ENCODE data around the gene MIGA1.
"Not testable (repeated sequence)": the region's sequence is repeated elsewhere in the genome, so short reads cannot be mapped to it uniquely, and the experiment has no call there.

Gene MIGA1

GRCh38 chr1:77910116-77910515 lies 130.7 kb downstream of the MIGA1 start:
- no peak for DNase-seq (ENCODE audit: low spot score)

- DNase-seq (ENCODE audit: low spot score), result not testable (repeated sequence)
These were observed 139.5 kb downstream of the MIGA1 start for GRCh38 chr1:77918918-77919317.

- DNase-seq (ENCODE audit: low spot score), result peak; percentile 70
These were observed 146.1 kb downstream of the MIGA1 start for GRCh38 chr1:77925518-77925917.

- no peak for DNase-seq (ENCODE audit: low spot score)
These were observed 146.5 kb downstream of the MIGA1 start for GRCh38 chr1:77925956-77926355.

GRCh38 chr1:77926561-77927357 lies 147.3 kb downstream of the MIGA1 start:
- DNase-seq (ENCODE audit: low spot score), result no peak

- DNase-seq (ENCODE audit: low spot score), result no peak
These were observed 148.0 kb downstream of the MIGA1 start for GRCh38 chr1:77927414-77927813.

Measured in GM03348 (cell line).